GM19468 (cell line): Measurements from ENCODE around the gene OST4.

Experiments
- ATAC-seq: cut with Tn5 transposase; IDR thresholded peaks from one replicate; pipeline ENCODE4 v1.9.1; 2021; ENCODE audit warnings: mild to moderate bottlenecking, moderate library complexity, moderate number of reproducible peaks; ENCODE audit not compliant: unreplicated experiment; ENCODE audit errors: extremely low read depth

The OST4 gene

DNA sequence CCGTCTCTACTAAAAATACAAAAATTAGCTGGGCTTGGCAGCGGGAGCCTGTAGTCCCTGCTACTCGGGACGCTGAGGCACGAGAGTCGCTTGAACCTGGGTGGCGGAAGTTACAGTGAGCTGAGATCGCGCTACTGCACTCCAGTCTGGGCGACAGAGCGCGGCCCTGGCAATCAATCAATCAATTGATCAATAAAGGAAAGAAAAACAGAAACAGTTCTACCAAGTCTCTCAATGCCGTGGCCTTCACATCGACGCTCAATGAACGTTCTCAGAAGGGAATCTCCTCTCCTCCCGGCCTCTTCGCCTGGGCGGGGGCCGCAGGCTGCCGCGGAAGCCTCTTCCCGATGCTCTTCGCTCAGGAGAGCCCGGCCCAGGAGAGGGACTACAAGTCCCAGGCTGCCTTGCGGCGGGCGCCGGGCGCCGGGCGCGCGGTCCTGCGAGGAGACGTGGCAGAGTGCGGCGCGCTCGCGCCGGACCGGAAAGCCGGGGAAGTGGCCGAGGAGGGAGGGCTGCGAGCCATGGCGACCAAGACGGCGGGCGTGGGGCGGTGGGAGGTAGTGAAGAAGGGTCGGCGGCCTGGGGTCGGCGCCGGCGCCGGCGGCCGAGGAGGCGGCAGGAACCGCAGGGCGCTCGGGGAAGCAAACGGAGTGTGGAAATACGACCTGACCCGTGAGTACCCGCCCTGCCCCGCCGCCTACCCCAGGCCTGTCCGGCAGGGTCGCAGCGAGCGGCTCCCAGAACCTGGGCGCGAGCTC is 38.8 kb downstream of the OST4 start, which contains the start of gene TMEM214:
TSS of gene TMEM214 (plus strand) at position 471 of the 758 bp plus-strand sequence. CDS start at position 522, 51 bp downstream.
- peak; percentile 89 for ATAC-seq

DNA sequence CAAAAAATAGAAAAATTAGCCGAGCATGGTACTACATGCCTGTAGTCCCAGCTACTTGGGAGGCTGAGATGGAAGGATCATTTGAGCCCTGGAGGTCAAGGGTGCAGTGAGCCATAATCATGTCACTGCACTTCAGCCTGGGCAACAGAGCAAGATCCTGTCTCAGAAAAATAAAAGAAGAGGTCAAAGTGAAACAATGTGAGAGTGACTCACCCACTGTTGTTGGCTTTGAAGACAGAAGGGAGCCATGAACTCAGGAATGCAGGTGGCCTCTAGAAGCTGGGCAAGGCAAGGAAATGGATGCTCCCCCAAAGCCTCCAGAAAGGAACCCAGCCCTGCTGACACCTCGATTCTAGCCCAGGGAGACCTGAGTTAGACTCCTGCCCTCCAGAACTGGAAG is 42.4 kb downstream of the OST4 start:
- no peak for ATAC-seq

DNA sequence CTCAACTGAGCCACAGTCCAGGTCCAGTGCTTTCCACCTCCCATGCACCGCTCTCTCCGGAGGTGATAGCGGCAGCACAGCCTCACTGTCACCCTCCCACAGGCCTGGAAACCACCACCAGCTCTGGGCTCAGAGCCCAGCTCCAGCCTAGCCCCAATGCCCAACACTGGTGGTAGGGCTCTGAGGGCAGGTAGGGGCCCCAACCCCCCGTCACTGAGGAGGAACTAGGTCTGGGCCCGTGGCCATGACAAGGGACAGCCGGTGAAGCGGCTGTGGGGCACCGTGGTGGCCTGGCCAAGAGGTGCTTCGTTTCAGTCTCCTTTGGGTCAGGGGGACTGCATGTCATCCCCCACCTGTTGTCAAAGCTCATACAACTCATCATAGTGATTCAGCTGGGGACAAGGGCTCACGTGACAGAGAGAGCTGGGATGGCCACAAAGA is 44.2 kb downstream of the OST4 start:
- ATAC-seq = no peak

DNA sequence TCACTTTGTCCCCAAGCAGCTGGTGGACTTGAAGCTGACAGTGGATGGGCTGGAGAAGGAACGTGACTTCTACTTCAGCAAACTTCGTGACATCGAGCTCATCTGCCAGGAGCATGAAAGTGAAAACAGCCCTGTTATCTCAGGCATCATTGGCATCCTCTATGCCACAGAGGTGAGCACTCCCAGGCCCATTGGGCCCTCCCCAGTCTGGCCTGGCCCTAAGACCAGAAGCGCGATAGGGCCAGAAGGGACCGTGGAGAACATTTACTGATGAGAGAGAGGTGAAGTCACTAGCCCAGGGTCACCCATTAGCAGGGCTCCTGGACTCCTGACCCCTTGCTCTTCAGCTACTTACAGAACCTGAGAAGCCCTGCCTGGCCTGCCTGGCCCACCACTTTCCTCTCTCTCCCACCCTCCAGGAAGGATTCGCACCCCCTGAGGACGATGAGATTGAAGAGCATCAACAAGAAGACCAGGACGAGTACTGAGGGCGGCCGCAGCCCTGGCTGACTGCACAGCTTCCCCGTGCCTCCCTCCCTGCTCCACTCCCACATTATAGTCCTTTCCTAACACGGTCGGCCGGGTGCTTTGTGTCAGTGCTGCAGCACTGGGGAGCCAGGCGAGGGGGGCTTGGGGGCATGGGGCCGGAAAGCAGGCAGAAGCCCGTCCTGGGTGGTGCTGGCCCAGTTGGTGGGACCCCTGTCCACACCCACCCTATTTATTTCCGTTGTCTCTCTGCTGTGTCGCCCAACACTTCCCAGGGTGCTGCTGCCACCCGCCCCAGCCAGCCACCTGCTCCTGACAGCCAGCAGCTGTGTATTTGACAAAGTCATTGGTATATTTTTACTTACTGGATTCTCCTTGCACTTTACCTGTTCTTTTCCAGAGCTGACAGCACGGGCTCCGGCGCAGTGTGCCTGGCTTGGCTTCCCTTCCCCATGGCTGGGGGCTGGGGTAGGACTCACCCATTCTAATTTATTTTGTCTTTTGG is 45.3 kb downstream of the OST4 start:
- ATAC-seq = no peak

DNA sequence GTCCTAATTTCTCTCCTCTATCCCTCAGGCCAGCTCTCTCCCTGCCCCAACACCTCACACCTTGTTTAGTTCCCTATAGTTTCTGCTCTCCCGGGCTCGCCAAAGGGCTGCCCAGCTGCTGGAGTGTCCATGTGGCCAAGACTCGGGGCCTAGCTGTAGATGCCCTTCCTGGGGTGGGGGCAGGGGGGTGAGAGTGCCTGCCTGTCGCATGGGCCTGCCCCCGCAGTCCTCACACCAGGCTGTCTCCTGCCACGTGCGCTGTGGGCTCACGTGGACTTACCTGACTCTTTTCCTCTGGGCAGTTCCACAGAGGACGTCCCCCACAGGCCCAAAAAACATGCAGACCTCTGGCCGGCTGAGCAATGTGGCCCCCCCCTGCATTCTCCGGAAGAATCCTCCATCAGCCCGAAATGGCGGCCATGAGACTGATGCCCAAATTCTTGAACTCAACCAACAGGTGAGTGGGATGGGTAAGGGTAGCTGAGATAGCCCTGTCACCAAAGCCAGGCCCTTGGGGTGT is 46.1 kb downstream of the OST4 start:
- ATAC-seq = no peak

DNA sequence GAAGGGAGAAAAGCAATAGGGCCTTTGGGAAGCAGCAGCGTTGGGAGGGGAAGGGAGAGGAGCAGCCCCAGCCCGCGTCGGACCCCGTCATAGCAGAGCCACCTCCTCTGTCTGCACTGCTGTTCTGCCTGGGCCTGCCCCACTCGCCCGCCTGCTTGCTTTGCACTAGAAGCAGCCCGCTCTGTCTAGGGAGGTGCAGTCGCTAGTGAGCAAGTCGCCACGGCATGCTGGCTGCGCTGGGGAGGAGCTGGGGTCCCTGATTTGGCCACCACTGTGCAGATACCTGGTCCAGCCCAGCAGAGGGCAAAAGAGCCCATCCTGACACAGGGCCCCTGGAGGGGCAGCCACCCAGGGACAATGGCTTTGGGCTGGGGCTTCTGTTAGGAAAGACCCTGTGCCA is 46.6 kb downstream of the OST4 start:
- ATAC-seq = no peak

DNA sequence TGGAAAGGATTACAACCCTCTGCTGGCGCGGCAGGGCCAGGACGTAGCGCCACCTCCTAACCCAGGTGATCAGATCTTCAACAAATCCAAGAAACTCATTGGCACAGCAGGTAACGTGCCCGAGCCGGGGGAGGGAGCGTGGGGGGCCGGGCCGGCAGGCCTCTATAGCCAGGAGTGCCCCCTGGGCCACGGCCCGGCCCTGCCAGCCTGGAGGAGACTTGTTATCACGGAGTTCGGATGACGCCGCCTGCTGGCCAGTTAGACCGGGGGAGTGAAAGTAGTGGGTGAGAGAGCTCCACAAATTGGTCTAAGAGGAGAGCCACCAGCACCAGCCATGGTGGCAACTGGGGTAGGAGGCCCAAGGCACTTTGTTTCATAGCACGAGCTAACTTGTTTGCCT is 47.3 kb downstream of the OST4 start:
- no peak for ATAC-seq

DNA sequence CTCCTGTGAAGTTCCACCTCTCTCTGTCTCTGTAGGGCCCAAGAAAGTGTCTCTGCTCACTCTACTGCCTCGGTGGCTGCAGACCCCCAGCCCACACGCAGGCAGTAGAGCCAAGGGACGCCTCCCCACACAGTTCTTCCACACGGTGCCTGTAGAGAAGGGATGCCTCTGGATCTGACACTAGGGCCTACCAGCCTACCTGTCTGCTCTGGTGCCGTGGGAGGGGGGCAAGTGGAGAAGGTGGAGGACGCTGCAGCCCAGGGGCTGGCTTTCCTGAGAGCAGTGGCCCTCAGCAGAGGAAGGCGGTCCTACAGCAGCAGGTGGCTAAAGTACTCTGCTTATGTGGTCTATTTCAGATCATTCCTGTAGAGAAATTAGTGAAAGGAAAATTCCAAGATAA is 47.7 kb downstream of the OST4 start:
- no peak for ATAC-seq

DNA sequence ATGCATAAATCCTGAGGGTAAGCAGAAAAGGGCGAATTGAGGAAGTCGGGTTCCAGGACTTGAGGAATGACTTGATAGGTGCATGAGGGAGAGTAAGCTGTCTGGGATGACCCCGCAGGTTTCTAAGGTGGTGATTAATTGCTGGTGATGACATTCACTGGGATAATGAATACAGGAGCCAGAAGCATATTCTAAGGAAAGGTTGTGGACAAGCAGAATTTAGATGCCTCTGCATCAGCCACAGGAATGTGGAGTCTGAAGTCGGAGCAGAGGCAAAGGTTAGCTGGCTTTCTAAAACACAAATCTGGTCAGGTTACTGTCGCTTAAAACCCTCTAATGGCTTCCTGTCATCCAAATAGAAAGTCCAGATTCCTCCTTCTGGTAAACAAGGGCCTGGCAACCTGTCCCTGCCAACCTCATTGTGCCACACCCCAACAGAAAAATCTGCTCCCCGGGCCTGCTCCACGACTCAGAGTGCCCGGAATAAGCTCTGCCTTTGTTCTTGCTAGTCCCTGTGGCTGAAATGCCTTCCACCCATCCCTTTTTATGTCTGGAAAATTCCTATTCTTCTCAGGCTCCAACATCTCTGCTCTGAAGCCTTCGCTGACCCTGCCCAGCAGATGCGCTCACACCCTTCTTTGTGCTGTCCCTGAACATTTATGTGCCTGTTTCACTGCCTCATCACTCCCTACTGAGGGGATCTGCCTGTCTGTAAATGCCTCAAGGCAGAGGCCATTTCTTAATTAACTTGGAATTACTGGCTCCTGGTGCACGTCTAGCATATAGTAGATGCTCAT is 50.0 kb downstream of the OST4 start:
- ATAC-seq = no peak
